SK-N-SH (cell line): ENCODE measurements around the gene UBR2. TPM values are rescaled to one million over a fixed set of nuclear protein-coding genes. Genes with fewer than 3 reads are reported as not detected.

ENCODE experiments used
- CTCF ChIA-PET: fragments of 300-600, 350-600 bp; formaldehyde crosslinking; extraction: SDS; loops from one replicate; lab custom pipeline; 2021; lab: Yijun Ruan, JAX
- POLR2A ChIA-PET: fragments of 350-600 bp; sonication (Branson Sonifier 250); formaldehyde crosslinking; extraction: SDS; loops from one replicate; lab custom pipeline; 2020; ENCODE audit warnings: antibody characterized with exemption, inconsistent platforms; lab: Yijun Ruan, JAX
- DNase-seq: peaks from one replicate; pipeline ENCODE4 v3.0.0; 2012
- H2AFZ ChIP-seq: fragments of 200-600 bp; sonication (generic); 2 replicates; pipeline ENCODE4 v1.8.1; 2016; ENCODE audit warnings: antibody characterized with exemption, mild to moderate bottlenecking, low read depth
- H3F3A ChIP-seq: fragments of 200-600 bp; sonication (generic); replicated peaks from 2 replicates; pipeline ENCODE3; 2016; ENCODE audit warnings: antibody characterized with exemption, mild to moderate bottlenecking; ENCODE audit not compliant: insufficient read depth
- H3K27ac ChIP-seq, 2 experiments: fragments of 200-500 bp in 1 of 2; fragments of 200-600 bp in 1 of 2; sonication (Bioruptor generic) in 1 of 2; sonication (generic), shearing (Covaris generic) in 1 of 2; 2 replicates each; pipeline versions ENCODE4 v1.5.1 to v1.6.1; 2014 to 2016; ENCODE audit warnings: low read depth in 2 of 2, inconsistent platforms in 1 of 2, low read length in 1 of 2, mild to moderate bottlenecking in 1 of 2, mixed read lengths in 1 of 2
- H3K27me3 ChIP-seq: fragments of 200-600 bp; sonication (generic), shearing (Covaris generic); 2 replicates; pipeline ENCODE4 v1.6.1; 2016; ENCODE audit warnings: mixed run types; ENCODE audit not compliant: insufficient read depth
- H3K36me3 ChIP-seq, 2 experiments: fragments of 200-500 bp in 1 of 2; fragments of 200-600 bp in 1 of 2; sonication (Bioruptor generic) in 1 of 2; sonication (generic) in 1 of 2; replicated peaks in 1 of 2; 2 replicates each; pipeline versions ENCODE3 to v1.5.1; 2014 to 2016; ENCODE audit warnings: low read length in 1 of 2, mild to moderate bottlenecking in 1 of 2; ENCODE audit not compliant: insufficient read depth in 2 of 2, control insufficient read depth in 1 of 2
- H3K4me1 ChIP-seq, 2 experiments: fragments of 200-500 bp in 1 of 2; fragments of 200-600 bp in 1 of 2; sonication (Bioruptor generic) in 1 of 2; sonication (generic), shearing (Covaris generic) in 1 of 2; 2 replicates each; pipeline versions ENCODE4 v1.5.1 to v1.6.1; 2014 to 2016; ENCODE audit warnings: low read depth in 1 of 2, low read length in 1 of 2, mixed run types in 1 of 2; ENCODE audit not compliant: insufficient read depth in 2 of 2, control insufficient read depth in 1 of 2
- H3K4me2 ChIP-seq: fragments of 200-600 bp; sonication (generic), shearing (Covaris generic); 2 replicates; pipeline ENCODE4 v1.6.1; 2017; ENCODE audit warnings: mixed run types
- H3K4me3 ChIP-seq, 2 experiments: fragments of 200-500 bp in 1 of 2; fragments of 200-600 bp in 1 of 2; sonication (Bioruptor generic) in 1 of 2; sonication (generic), shearing (Covaris generic) in 1 of 2; 2 replicates each; pipeline versions ENCODE4 v1.5.1 to v1.8.1; 2014 to 2016; ENCODE audit warnings: low read depth in 2 of 2, inconsistent platforms in 1 of 2, low read length in 1 of 2, mild to moderate bottlenecking in 1 of 2, mixed read lengths in 1 of 2, moderate library complexity in 1 of 2
- H3K79me2 ChIP-seq: fragments of 200-600 bp; sonication (generic); 2 replicates; pipeline ENCODE4 v1.8.1; 2017; ENCODE audit warnings: mild to moderate bottlenecking; ENCODE audit not compliant: insufficient read depth
- H3K9ac ChIP-seq: fragments of 200-600 bp; sonication (generic); 2 replicates; pipeline ENCODE4 v1.6.1; 2017; ENCODE audit warnings: mixed run types
- H3K9me2 ChIP-seq: fragments of 200-600 bp; sonication (generic); 2 replicates; pipeline ENCODE4 v1.6.1; 2017; ENCODE audit warnings: mixed run types
- H3K9me3 ChIP-seq: fragments of 200-600 bp; sonication (generic); 2 replicates; pipeline ENCODE4 v1.6.1; 2017; ENCODE audit warnings: mixed run types, mild to moderate bottlenecking, moderate library complexity
- H4K20me1 ChIP-seq: fragments of 200-600 bp; sonication (generic); 2 replicates; pipeline ENCODE4 v1.6.1; 2017; ENCODE audit warnings: mild to moderate bottlenecking, mixed run types; ENCODE audit not compliant: insufficient read depth
- CHD2 ChIP-seq: fragments of 150-350 bp; IDR thresholded peaks from 2 replicates; pipeline ENCODE4 v1.6.1; 2018; ENCODE audit warnings: low read length; ENCODE audit not compliant: partially characterized antibody
- CTCF ChIP-seq: fragments of 200-600 bp; sonication (generic); IDR thresholded peaks from 2 replicates; pipeline ENCODE4 v1.6.1; 2017; ENCODE audit warnings: antibody characterized with exemption, mild to moderate bottlenecking, moderate library complexity
- ELF1 ChIP-seq: IDR thresholded peaks from 2 replicates; pipeline ENCODE4 v1.4.0; 2012
- EZH2phosphoT487 ChIP-seq: fragments of 200-600 bp; sonication (generic); IDR thresholded peaks from 2 replicates; pipeline ENCODE4 v1.6.1; 2017; ENCODE audit warnings: low read depth, mixed run types, mild to moderate bottlenecking, antibody characterized with exemption, moderate library complexity, borderline replicate concordance
- FOSL2 ChIP-seq: IDR thresholded peaks from 2 replicates; pipeline ENCODE4 v1.4.0; 2012; ENCODE audit warnings: low read depth, mild to moderate bottlenecking, moderate library complexity, borderline replicate concordance
- FOXJ3 ChIP-seq: sonication (generic); formaldehyde crosslinking; IDR thresholded peaks from 2 replicates; pipeline ENCODE4 v1.5.1; 2020; ENCODE audit warnings: mild to moderate bottlenecking, missing genetic modification reagents
- FOXM1 ChIP-seq: IDR thresholded peaks from 2 replicates; pipeline ENCODE4 v1.4.0; 2012; ENCODE audit warnings: low read depth, mild to moderate bottlenecking
- GABPA ChIP-seq: IDR thresholded peaks from 2 replicates; pipeline ENCODE4 v1.4.0; 2012; ENCODE audit warnings: low read depth, mild to moderate bottlenecking
- GATA2 ChIP-seq: sonication (generic); formaldehyde crosslinking; IDR thresholded peaks from 2 replicates; pipeline ENCODE4 v1.5.0; 2020; ENCODE audit warnings: mild to moderate bottlenecking, missing genetic modification reagents
- IRF3 ChIP-seq: fragments of 150-350 bp; IDR thresholded peaks from 2 replicates; pipeline ENCODE4 v1.6.1; 2016; ENCODE audit warnings: mild to moderate bottlenecking, low read depth, low read length
- JUND ChIP-seq: IDR thresholded peaks from 2 replicates; pipeline ENCODE4 v1.4.0; 2012
- MEF2A ChIP-seq: IDR thresholded peaks from 2 replicates; pipeline ENCODE4 v1.4.0; 2012; ENCODE audit warnings: low read depth, borderline replicate concordance
- MXI1 ChIP-seq: IDR thresholded peaks from 2 replicates; pipeline ENCODE4 v1.6.1; 2012; ENCODE audit warnings: mild to moderate bottlenecking, low read depth, low read length, improper control_type of control experiment
- PBX3 ChIP-seq: IDR thresholded peaks from 2 replicates; pipeline ENCODE4; 2012
- POLR2AphosphoS5 ChIP-seq: IDR thresholded peaks from 2 replicates; pipeline ENCODE4 v1.6.1; 2012; ENCODE audit warnings: low read depth, low read length
- RAD21 ChIP-seq: IDR thresholded peaks from 2 replicates; pipeline ENCODE4 v1.6.1; 2012; ENCODE audit warnings: mild to moderate bottlenecking, low read length
- SIN3A ChIP-seq: IDR thresholded peaks from 2 replicates; pipeline ENCODE4 v1.6.1; 2012; ENCODE audit warnings: low read depth, mild to moderate bottlenecking, low read length, moderate library complexity, borderline replicate concordance
- TCF12 ChIP-seq: IDR thresholded peaks from 2 replicates; pipeline ENCODE4 v1.4.0; 2012
- USF1 ChIP-seq: IDR thresholded peaks from 2 replicates; pipeline ENCODE4 v1.4.0; 2012; ENCODE audit warnings: low read depth, borderline replicate concordance
- USF2 ChIP-seq: fragments of 150-350 bp; IDR thresholded peaks from 2 replicates; pipeline ENCODE4 v1.6.1; 2017; ENCODE audit warnings: antibody characterized with exemption, low read length, low read depth, borderline replicate concordance
- YY1 ChIP-seq: IDR thresholded peaks from 2 replicates; pipeline ENCODE4 v1.4.0; 2012; ENCODE audit warnings: low read depth, mild to moderate bottlenecking
- WGBS: methylation state at CpG from one replicate; pipeline ENCODE4 v1.1.6; 2017; ENCODE audit warnings: low lambda C conversion rate; 5-methylcytosine and 5-hydroxymethylcytosine counted together
- polyA plus RNA-seq, 3 experiments: library from polyadenylated mRNA; depleted of rRNA; stranded (reverse); fragments of >200 nt; gene quantifications; 2 replicates each; pipeline ENCODE4 v1.2.3, GENCODE V29; 2012

UBR2 gene
- polyA plus RNA-seq, 1 of the 3 experiments (the other 2 are of a cell fraction) = 5.2 TPM

GRCh38 chr6:42530296-42530695, 33.5 kb upstream of the UBR2 start:
- Histone ChIP-seq H3K9ac (no peak overlapping the region), H4K20me1 (no peaks in the 10 kb centered on the region), H3K4me1 (no peaks in the 10 kb centered on the region), H3K9me3 (no peaks in the 10 kb centered on the region), H3K27ac (no peak overlapping the region), H3F3A (no peaks in the 10 kb centered on the region), H3K27me3 (no peaks in the 10 kb centered on the region), H3K36me3 (no peaks in the 10 kb centered on the region), H3K9me2 (no peaks in the 10 kb centered on the region), H3K79me2 (no peaks in the 10 kb centered on the region), H3K4me2 (no peak overlapping the region), H2AFZ (no peak overlapping the region)
- CTCF ChIA-PET = interaction anchor here (0.7 to 3.2 kb wide), 4 partner anchors 17 to 270 kb away, joined by 3 to 17 read pairs (median 8); no protein-coding TSS in a partner anchor
- POLR2A ChIA-PET = no interaction called here
- 95% methylated on average over 1 of the region's 1 CpG for WGBS
- DNase-seq = no peak
- TF ChIP-seq FOSL2 (no peak), ELF1 (no peak), MXI1 (no peak), YY1 (no peak), GATA2 (CRISPR knock-in tag) (no peak), PBX3 (no peak), FOXM1 (no peak), CTCF (no peak), GABPA (no peak), CHD2 (no peak), MEF2A (no peak), RAD21 (no peak)
- TF ChIP-seq, all 33 proteins: peak for 0
- H3K4me3 ChIP-seq = no peak overlapping the region

GRCh38 chr6:42530751-42531150, 33.1 kb upstream of the UBR2 start:
- CTCF ChIA-PET = interaction anchor here (0.7 to 4.2 kb wide), 15 partner anchors 14 to 435 kb away, joined by 3 to 34 read pairs (median 7); no protein-coding TSS in a partner anchor
- POLR2A ChIA-PET = no interaction called here
- no peaks in the 10 kb centered on the region for H3K36me3 ChIP-seq
- no peak overlapping the region for H3K4me2 ChIP-seq
- WGBS = 87% methylated on average over 1 of the region's 1 CpG
- H3K9me2 ChIP-seq = no peaks in the 10 kb centered on the region
- no peak overlapping the region for H3K4me3 ChIP-seq
- H4K20me1 ChIP-seq = no peaks in the 10 kb centered on the region
- no peak overlapping the region for H3K9ac ChIP-seq
- H3K27ac ChIP-seq = no peak overlapping the region
- no peaks in the 10 kb centered on the region for H3K27me3 ChIP-seq
- H3K9me3 ChIP-seq = no peaks in the 10 kb centered on the region
- no peaks in the 10 kb centered on the region for H3F3A ChIP-seq
- no peak for DNase-seq
- no peaks in the 10 kb centered on the region for H3K4me1 ChIP-seq
- H2AFZ ChIP-seq = no peak overlapping the region
- no peaks in the 10 kb centered on the region for H3K79me2 ChIP-seq
- TF ChIP-seq IRF3 = no peak
- no peak for TF ChIP-seq GABPA
- no peak for TF ChIP-seq MXI1
- no peak for TF ChIP-seq USF1
- TF ChIP-seq GATA2 (CRISPR knock-in tag) = no peak
- TF ChIP-seq TCF12 = no peak
- no peak for TF ChIP-seq FOXJ3 (CRISPR knock-in tag)
- no peak for TF ChIP-seq CTCF
- TF ChIP-seq USF2 = no peak
- TF ChIP-seq POLR2AphosphoS5 = no peak
- TF ChIP-seq JUND = no peak
- TF ChIP-seq FOXM1 = no peak
- TF ChIP-seq SIN3A = no peak
- no peak for TF ChIP-seq EZH2phosphoT487
